IPS DF 19.7 (cell line): ENCODE results near the gene LUM.
"Not testable (repeated sequence)": the region's sequence is repeated elsewhere in the genome, so short reads cannot be mapped to it uniquely, and the experiment has no call there.

Experiments used
- DNase-seq: peaks from one replicate; pipeline ENCODE4 v3.0.0-alpha.2; 2013; ENCODE audit warnings: low read depth, low spot score

Gene LUM

DNA sequence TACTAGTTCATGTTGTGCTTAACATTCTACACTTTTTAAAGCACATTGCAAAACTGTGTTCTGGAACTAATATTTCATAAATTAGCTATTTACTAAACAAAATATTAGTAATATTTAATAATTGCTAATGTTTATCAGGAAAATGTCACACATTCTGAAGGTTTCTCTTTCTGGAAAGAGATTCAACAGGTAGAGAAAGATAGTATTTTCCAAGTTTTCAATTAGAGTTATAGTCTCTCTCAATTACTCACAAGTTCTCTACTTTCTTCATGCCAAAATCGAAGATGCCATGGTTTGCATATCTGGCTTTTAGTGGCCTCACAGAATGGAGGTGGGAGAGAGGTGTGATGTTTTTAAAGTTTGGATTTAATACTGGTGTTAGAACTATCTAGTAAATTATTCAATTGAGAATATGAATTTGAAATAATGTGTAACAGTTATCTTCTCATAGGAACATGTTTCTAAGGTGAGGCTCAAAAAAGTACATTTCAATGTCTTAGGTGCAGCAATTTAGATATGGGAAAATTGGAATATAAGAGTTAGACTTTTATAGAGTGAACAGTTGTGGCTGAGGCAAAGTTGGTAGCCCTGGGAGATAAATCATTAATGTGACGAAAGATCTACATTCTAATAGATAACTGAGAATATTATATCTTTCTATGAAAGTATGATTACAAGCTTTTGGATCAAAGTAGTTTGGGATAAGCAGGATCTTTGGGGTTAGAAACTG lies 1.5 kb downstream of the LUM start:
- no peak for DNase-seq

GRCh38 chr12:91109148-91109564 lies 2.1 kb downstream of the LUM start:
- DNase-seq = no peak

DNA sequence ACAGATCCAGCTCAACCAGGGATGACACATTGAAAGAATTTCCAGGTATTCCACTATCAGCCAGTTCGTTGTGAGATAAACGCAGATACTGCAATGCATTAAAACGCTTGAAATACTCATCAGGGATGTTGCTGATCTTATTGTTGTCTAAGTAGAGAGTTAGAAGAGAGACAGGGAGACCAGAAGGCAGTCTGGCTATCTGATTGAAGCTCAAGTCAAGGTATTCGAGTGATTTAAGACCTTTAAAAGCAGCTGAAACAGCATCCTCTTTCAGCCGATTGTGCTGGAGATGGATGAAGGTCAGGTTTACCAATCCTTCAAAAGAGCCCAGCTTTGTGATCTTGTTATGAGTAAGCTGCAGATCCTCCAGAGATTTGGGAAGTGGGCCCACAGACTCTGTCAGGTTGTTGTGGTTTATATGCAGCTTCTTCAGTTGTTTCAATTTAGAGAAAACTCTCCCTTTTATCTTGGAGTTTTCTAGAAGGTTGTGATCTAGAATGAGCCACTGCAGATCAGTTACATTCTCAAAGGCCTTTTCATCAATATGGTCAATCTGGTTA lies 3.0 kb downstream of the LUM start:
- no peak for DNase-seq

DNA sequence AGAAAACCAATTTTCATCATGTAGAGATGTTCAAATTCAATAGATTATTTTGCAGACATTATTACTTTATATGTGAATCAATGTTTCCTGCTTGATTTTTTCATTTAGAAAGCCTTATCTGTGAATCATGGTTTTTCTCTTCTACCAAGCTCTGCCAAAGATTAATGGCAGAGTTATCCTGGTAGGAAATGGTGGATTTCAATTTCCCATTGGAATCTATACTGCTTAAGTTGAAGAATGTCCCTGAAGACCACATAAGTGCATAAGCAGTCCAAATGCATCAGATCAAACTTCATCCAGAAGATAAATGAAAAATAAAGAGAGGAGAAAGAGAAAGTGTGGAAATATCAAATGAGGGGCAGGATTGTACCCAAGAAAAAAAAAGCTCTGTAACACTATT lies 5.0 kb downstream of the LUM start:
- no peak for DNase-seq

GRCh38 chr12:91105807-91106206 lies 5.5 kb downstream of the LUM start:
- no peak for DNase-seq

GRCh38 chr12:91104812-91105466 lies 6.4 kb downstream of the LUM start:
- no peak for DNase-seq

GRCh38 chr12:91103624-91104023 lies 7.7 kb downstream of the LUM start:
- DNase-seq = no peak

GRCh38 chr12:91103101-91103500 lies 8.2 kb downstream of the LUM start:
- DNase-seq = no peak

DNA sequence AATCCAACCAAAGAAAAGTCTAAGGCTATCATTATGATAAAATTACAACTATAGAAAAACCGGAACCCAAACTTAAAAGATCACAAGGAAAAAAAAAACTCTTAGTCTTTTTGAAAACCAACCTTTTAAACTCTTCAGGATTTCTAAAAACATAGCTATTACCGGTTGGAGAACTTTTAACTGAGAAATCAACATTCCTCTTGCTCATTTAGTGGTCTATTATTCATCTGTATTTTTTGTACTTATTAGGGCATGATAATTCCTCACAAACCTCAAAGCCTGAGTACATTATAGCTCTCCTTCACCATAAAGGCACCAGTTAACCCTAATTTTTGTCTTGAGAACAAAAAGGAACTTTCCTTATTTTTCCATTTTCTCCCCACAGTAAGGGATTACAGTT lies 10.4 kb downstream of the LUM start:
- DNase-seq = no peak

GRCh38 chr12:91099836-91100235 lies 11.5 kb downstream of the LUM start:
- no peak for DNase-seq

GRCh38 chr12:91099341-91099740 lies 12.0 kb downstream of the LUM start:
- DNase-seq = no peak

DNA sequence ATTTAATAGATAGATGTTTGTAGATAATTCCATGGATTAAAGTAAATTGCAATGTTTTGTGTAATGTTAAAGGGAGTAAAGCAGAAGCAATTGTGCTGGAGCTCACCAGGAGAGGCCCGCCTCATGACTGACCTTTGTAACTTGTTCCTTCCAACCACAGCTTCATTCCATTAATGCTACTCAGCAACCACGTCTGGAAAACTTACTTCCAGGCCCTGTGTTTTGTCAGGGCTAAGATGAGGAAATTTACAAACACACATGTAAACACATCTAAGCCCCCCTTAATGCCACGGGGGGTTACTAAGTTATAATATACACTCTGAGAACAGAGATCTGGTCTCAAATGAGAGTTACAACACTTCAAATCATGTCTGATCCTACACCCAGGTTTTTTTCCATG lies 12.4 kb downstream of the LUM start:
- DNase-seq = no peak

DNA sequence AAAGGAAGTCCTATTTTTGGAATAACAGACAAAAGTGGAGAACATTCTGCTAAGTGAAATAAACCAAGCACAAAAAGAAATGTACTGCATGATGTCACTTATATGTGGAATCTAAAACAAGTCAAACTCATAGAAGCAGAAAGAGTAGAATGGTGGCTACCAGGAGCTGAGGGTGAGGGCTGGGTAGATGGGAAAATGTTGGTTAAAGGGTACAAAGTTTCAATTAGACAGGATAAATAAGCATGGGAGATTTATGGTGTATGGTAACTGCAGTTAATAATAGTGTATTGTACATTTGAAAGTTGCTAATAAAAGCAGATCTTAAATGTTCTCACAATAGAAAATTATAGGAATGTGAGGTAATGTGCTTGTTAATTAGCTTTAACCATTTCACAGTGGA lies 12.8 kb downstream of the LUM start:
- DNase-seq = no peak

GRCh38 chr12:91094957-91095356 lies 16.3 kb downstream of the LUM start:
- DNase-seq = no peak

GRCh38 chr12:91094032-91094662 lies 17.1 kb downstream of the LUM start:
- DNase-seq = no peak

DNA sequence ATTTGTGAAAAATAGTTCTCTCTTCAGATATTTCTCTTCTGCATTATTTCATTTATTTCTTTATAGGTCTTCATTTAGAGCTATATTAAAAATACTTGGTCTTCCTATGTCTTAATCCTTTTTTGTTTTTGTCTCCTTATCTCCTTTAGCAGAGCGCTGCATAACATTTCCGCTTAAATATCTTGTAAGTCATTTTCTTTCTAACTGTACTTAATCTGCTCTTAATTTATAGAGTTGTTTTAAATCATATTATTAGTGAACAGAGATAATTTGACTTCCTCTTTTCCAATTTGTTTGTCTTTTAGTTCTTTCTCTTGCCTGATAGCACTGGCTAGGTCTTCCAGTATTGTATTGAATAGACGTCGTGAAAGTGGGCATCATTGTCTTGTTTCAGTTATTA lies 18.0 kb downstream of the LUM start:
- DNase-seq = no peak

- DNase-seq = no peak
Observed at GRCh38 chr12:91091916-91092715, 19.2 kb downstream of the LUM start.

DNA sequence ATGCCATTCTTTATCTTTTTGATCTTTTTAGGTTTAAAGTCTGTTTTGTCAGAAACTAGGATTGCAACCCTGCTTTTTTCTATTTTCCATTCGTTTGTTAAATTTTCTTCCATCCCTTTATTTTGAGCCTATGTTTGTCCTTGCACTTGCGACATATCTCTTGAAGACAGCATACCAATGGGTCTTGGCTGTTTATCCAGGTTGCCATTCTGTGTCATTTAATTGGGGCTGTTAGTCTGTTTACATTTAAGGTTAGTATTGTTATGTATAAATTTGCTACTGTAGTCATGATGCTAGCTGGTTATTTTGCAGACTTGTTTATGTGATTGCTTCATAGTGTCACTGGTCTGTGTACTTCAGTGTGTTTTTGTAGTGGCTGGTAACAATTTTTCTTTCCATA lies 21.3 kb downstream of the LUM start:
- DNase-seq = not testable (repeated sequence)

DNA sequence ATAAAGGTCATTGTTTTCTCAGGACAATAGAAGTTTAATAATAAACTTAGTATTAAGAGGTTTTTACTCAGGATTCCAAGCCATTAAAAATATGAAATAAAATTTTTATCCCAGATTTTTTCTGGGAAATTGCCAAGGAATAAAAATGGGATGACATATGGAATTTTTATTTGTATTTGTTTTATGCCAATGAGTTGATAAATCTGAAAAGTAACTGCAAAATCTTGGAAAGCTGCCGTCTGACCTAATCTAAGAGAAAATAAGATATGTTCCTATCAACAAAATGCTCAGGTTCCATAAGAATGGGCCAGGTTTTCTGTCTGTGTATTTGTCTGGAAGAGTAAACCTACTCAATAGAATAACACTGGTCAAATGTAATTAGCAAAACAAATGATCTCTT lies 31.3 kb downstream of the LUM start:
- DNase-seq = no peak

GRCh38 chr12:91078501-91078900 lies 32.8 kb downstream of the LUM start:
- DNase-seq = no peak

DNA sequence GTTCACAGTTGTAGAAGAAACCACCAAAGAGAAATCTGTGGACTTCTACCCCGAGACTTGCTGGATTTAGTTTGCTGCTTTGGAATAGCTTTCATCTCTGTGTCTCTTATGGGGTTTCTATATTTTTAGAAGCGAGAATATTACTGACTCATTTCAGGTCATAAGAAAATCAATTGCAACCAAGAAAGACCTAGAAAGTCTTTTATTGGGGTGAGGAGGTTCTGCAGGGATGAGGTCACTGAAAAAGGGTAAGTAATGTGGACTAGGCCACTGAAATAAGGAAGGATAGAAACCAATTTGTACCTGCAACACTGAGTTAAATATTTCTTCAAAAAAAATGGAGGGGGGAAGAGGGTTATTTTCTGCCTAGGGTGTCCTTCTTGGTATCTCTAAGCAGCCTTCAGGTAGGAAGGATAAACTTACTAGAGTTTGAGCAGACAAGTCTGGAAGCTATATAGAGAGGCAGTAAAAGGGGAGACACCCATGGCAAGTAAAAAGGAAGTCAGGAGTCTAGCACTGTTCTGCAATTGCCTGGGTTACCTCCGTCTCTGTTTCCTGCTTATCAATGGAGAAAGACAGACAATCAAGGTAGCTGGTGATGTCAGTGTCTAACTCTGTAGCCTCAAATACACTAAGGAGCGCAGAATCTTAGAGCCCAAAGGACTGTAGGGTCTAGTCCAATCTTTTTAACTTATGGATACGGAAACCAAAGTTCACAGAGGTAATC lies 33.9 kb downstream of the LUM start:
- DNase-seq = no peak
